ENCODE data around the gene CTNND1.
"Not testable (repeated sequence)": the region's sequence is repeated elsewhere in the genome, so short reads cannot be mapped to it uniquely, and the experiment has no call there.

GRCh38 chr11:57716726-57717125, 44.9 kb upstream of the CTNND1 start:
- TF ChIP-seq, protein P1, sequence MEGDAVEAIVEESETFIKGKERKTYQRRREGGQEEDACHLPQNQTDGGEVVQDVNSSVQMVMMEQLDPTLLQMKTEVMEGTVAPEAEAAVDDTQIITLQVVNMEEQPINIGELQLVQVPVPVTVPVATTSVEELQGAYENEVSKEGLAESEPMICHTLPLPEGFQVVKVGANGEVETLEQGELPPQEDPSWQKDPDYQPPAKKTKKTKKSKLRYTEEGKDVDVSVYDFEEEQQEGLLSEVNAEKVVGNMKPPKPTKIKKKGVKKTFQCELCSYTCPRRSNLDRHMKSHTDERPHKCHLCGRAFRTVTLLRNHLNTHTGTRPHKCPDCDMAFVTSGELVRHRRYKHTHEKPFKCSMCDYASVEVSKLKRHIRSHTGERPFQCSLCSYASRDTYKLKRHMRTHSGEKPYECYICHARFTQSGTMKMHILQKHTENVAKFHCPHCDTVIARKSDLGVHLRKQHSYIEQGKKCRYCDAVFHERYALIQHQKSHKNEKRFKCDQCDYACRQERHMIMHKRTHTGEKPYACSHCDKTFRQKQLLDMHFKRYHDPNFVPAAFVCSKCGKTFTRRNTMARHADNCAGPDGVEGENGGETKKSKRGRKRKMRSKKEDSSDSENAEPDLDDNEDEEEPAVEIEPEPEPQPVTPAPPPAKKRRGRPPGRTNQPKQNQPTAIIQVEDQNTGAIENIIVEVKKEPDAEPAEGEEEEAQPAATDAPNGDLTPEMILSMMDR (IDR thresholded peaks at IDR 0.05), result not testable (repeated sequence)
- TF ChIP-seq POLR2A (IDR thresholded peaks at IDR 0.05), result not testable (repeated sequence)
